NCI-H2081 treated with DMSO at 0.1 percent for 48 hours (cell line): ENCODE data around the gene CYP4F8.
"Not testable (repeated sequence)": the region's sequence is repeated elsewhere in the genome, so short reads cannot be mapped to it uniquely, and the experiment has no call there.

Experiments used
- DNase-seq: peaks from one replicate; lab custom pipeline; 2025; lab: John Stamatoyannopoulos, UW

Gene CYP4F8

GRCh38 chr19:15614507-15615379, at the start of gene CYP4F8:
CYP4F8 (plus strand) TSS chr19:15615218; CDS start chr19:15615617, 399 bp downstream.
- no peak for DNase-seq

GRCh38 chr19:15570420-15570819, 44.6 kb upstream of the CYP4F8 start:
- no peak for DNase-seq

DNA sequence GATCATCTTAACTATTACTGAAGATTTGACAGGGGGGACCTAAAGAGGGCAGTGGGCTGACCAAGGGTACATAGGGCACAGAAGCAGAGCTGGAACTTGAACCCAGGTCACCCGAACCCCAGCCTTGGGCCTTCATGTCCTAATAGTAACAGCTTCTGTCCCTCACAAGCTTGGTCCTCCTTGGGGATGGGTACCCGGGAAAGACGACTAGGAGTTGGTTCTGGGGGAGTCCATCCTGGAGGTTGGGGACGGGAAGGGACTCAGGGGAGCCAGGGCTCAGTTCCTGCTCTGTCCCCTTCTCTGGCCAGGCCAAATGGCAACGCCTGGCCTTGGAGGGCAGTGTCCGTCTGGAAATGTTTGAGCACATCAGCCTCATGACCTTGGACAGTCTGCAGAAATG, 39.6 kb upstream of the CYP4F8 start:
- DNase-seq: no peak

DNA sequence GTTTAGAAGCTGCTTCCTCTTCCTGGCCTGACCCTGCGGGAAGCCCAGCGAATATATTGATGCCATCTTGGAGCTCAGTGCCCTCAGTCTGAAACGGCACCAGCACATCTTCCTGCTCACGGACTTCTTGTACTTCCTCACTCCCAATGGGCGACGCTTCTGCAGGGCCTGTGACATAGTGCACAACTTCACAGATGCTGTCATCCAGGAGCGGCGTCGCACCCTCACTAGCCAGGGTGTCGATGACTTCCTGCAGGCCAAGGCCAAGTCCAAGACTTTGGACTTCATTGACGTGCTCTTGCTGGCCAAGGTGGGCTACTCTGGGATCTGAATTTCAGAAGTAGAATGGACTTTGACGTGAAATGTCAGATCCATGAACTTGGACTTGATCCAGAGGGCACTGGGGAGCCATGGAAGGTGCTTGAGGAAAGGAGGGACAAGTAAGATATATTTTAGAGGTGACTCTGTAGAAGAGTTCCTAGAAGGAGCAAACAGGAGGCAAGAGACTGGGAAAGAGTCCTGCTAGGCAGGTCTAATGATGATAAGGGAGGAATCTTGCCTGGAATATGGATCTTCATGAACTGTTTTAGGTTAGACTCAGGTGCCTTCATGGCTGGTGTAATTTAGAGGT, 38.4 kb upstream of the CYP4F8 start:
- no peak for DNase-seq

DNA sequence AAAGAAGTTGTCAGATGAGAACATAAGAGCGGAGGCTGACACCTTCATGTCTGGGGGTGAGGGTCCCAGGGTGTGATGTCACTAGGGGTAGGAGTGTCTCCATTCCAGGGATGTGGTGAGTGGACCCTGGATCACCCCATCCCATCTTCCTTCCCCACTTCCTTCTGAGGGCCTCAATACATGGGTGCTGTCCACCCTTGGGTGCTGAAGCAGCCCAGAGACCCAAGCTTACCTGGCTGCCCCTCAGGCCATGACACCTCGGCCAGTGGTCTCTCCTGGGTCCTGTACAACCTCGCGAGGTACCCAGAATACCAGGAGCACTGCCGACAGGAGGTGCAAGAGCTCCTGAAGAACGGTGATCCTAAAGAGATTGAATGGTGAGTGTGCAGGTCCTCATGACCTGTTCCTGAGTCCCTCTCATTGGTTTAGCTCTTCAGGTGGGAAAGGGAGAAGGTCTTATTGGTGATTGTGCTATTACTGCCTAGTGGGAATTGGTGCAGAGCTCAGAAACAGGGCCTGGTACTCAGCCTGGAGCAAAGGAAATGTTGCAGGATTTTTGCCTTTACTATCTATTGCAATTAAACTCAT, 37.7 kb upstream of the CYP4F8 start:
- no peak for DNase-seq

DNA sequence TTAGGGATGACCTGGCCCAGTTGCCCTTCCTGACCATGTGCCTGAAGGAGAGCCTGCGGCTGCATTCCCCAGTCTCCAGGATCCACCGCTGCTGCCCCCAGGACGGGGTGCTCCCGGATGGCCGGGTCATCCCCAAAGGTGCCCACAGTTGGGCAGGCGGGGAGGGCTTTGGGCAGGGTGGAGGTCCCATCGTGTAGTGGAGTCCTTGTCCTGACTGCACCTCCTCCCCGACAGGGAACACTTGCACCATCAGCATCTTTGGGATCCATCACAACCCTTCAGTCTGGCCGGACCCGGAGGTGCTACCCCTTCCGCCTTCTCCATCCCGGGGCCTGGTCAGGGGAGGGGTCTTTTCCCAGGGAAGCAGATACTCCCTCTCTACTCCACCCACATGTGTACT, 31.7 kb upstream of the CYP4F8 start:
- DNase-seq: no peak

DNA sequence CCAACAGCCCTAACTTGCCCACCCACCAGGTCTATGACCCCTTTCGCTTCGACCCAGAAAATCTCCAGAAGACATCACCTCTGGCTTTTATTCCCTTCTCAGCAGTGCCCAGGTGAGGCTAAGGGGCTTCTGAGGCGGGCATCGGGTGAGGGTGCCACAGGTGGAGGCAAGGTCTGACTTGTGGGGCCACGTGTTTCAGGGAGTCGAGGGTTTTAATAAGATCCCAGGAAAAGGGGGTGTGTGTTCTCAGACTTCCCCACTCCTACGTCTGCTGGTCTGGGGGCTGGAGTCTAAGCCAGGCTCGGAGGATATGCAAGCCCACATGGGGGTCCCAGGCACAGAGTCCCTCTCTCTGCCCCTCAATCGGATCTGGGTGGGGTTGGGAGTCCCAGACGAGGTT, 30.9 kb upstream of the CYP4F8 start:
- no peak for DNase-seq

DNA sequence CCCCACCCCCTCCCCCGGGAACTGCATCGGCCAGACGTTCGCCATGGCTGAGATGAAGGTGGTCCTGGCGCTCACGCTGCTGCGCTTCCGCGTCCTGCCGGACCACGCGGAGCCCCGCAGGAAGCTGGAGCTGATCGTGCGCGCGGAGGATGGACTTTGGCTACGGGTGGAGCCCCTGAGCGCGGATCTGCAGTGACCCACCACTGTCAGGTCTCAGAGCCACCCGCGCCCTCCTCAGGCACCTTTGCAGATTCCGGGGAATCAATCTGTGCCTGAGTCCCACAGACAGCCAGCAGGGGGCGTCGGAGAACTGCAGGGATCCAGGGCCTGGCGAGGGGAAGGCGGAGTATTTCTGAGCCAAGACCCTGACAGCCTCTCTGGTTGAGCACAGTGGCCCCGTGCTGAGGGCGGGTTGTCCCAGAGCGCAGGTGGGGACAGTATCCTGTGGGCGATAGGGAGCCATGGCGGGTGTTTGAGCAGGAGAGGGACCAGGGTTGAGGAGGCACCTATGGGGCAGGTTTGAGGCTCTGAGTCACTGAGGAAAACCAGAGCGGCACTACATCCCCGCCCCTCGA, 30.4 kb upstream of the CYP4F8 start:
- DNase-seq: no peak

DNA sequence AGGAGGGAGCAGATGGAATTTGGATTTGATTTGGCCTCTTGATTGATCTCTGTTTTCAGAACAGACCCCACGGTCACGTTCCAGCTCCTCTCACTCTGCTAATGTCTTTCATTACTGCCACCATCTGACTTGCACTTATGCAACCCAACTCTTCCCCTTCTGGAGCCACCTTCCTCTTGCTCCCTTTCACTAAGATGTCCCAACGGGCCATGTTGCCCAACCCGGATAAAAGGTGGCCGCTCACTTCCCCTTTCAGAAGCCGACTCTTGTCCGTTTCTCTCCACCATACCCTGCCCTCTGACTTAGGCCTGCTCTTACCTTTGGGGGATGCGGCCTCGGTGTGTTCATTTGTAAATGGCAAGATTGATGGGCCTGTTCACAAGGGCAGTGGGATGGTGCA, 27.4 kb upstream of the CYP4F8 start:
- DNase-seq: no peak

DNA sequence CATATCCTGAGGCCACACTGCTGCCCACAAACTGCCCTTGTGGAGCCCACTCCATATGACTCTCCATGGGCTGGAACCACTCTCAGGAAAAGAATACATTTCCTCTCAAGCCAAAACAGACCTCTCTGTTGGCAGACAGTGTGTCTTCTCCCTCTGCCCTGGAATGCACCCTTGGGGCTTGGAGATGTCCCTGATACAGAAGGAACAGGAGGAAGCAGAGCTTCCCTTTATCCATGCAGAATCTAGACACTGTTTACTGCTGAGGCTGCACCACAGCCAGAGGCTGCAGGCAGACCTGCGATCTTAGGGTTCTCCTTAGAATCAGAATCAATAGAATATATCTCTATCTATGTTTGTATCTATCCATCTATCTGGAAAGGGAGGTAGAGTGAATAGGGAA, 26.8 kb upstream of the CYP4F8 start:
- DNase-seq: no peak

DNA sequence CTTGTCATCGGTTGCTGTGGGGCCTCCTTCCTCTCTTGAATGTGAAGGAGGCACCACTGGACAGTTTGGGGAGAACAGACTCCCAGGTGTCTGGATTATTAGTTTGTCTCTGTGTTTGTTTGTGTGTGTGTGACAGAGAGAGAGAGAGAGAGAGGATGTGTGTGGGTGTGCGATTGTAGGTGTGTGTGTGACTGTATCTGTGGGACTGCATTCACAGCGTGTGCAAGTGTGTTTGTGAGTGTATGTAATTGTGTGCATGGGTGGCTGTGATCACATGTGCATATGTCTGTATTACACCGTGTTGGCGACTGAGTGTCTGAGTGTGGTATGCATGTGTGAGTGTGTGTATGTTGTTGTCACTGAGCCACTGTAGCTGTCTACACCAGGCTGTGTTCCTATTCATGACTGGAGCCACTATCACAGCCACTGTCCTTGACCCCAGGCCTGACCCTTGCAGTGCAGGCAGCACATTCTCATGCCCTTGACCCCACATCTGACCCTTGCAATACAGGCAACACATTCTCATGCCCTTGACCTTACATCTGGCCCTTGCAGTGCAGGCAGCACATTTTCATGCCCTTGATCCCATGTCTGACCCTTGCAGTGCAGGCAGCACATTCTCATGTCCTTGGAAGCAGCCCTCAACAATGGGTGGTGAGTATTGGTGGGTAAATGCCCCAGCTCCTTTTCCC, 25.1 kb upstream of the CYP4F8 start:
- no peak for DNase-seq

GRCh38 chr19:15591796-15592195, 23.2 kb upstream of the CYP4F8 start:
- no peak for DNase-seq

- DNase-seq: not testable (repeated sequence)
Observed at GRCh38 chr19:15592506-15592905, 22.5 kb upstream of the CYP4F8 start.

- DNase-seq: not testable (repeated sequence)
Observed at GRCh38 chr19:15593766-15594165, 21.3 kb upstream of the CYP4F8 start.

DNA sequence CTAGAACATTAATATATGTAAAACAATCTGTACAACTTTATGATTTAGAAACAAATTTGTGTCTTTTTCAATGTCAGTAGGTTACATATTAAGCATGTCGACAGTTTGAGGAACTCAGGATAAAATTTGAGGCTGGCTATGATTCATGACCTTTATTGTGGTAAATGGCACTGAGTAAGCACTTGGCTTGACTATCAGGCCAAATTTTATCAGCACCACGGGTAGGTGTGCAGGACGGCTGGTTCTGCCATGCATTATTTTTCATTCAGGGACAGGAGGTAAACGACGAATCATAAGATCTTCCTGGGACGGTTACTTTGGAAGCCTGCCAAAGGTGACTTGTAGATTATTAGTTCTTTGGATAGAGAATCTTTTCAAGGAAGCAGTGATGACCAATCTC, 19.9 kb upstream of the CYP4F8 start:
- no peak for DNase-seq

DNA sequence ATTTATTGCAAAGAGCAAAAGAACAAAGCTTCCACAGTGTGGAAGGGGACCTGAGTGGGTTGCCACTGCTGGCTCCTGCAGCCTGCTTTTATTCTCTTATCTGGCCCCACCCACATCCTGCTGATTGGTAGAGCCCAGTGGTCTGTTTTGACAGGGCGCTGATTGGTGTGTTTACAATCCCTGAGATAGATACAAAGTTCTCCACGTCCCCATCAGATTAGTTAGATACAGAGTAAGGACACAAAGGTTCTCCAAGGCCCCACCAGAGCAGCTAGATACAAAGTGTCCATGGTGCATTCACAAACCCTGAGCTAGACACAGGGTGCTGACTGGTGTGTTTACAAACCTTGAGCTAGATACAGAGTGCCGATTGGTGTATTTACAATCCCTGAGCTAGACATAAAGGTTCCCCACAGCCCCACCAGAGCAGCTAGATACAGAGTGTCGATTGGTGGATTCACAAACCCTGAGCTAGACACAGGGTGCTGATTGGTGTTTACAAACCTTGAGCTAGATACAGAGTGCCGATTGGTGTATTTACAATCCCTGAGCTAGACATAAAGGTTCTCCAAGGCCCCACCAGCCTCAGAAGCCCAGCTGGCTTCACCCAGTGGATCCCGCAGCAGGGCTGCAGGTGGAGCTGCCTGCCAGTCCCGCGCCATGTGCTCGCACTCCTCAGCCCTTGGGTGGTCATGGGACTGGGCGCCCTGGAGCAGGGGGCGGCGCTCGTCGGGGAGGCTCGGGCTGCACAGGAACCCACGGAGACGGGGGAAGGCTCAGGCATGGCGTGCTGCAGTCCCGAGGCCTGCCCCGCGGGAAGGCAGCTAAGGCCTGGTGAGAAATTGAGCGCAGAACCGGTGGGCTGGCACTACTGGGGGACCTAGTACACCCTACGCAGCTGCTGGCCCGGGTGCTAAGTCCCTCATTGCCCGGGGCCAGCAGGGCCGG, 6.8 kb upstream of the CYP4F8 start:
- not testable (repeated sequence) for DNase-seq

DNA sequence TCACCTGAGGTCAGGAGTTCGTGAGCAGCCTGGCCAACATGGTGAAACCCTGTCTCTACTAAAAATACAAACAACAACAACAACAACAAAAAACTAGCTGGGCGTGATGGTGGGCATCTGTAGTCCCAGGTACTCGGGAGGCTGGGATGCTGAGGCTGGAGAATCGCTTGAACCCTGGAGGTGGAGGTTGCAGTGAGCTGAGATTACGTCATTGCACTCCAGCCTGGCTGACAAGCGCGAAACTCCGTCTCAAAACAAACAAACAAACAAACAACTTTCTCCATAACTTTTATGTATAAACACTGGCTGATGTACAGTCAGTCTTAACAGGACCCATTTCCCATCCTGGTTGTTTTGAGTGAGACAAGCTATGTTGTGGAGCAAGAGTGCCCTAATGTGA, 5.8 kb upstream of the CYP4F8 start:
- DNase-seq: no peak

GRCh38 chr19:15612342-15612741, 2.7 kb upstream of the CYP4F8 start:
- no peak for DNase-seq

GRCh38 chr19:15613338-15613737, 1.7 kb upstream of the CYP4F8 start:
- DNase-seq: no peak

GRCh38 chr19:15615526-15615925, 508 bp downstream of the CYP4F8 start:
- DNase-seq: no peak

- no peak for DNase-seq
Observed at GRCh38 chr19:15616183-15616582, 1.2 kb downstream of the CYP4F8 start.
